Cortex of kidney (tissue), 1 donor: ENCODE results near the gene TGFA.

ENCODE experiments used
- DNase-seq: peaks from one replicate; lab custom pipeline; 2025; lab: John Stamatoyannopoulos, UW

Gene TGFA

DNA sequence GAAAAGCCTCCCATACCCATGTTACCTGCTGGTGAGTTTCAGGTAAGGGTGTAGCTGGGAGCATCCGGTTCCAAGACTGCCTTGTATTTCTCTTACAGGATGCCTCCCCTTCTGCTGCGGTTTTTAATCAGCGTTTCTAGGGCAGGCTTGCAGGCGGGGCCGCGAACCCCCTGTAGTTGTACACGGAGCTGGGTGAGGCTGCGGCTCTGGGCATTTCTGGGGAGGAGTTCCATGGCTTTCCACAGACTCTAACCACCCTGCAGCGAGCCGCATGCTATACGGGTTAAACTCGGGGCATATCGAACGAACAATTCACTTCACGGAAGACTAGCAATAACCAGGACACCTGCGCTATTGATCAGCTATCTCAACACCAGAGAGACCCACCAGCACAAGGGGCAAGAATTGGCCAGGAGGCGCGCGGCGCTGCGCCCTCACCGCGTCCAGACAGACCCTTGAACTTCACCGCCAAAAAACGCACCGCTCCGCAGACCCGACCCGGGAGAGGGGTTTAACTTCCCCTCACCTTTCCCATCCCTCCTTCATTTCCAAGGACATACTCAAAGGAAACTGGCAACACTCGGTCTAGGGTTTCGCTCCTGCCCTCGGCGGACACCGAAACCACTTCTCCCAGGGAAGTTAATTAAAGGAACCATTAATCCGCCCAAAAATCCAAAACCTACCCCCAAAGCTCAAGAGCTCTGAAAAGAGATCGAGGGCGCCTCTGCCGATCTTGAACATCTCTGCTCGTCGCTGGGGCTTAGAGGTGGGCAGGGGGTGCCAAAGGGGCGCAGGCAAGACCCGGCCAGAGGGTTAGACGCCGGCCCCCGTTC is 909 bp downstream of the TGFA start:
- DNase-seq: no peak

DNA sequence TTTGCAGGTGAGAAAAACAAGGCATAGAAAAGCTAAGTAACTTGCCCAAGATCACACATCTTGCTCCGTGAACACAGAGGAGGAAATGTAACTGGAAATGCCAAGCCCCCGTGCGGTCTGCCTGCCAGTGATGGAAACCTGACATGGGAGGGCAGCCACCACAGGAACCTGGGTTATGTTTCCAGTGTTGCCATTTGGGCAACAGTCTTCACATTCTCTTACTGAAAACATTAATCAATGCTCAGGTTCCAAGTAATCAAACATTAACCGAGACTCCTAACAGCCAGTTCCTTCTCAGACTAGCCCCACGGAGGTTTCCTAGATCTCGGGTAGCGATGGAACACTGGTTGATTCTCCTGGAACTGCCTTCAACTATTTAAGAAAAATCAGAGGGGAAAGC is 2.5 kb downstream of the TGFA start:
- no peak for DNase-seq

DNA sequence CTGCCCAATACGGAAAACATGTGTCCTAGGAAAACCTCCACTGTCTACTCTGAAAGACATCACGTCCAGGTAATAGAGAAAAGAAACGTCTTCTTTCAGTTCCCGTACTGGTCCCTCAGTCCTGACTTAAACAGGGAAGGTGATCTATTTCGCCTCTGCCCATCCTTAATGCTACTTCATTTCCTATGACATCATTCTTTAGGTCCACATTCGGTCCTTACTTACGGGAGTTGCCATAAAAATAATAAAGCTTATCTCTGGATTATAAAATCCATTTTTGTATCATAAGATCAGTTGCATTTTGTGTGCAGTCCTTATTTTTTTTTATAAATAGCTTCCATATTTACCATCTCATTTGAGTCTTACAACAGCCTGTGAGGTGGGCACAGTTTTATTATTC is 3.7 kb downstream of the TGFA start:
- no peak for DNase-seq

DNA sequence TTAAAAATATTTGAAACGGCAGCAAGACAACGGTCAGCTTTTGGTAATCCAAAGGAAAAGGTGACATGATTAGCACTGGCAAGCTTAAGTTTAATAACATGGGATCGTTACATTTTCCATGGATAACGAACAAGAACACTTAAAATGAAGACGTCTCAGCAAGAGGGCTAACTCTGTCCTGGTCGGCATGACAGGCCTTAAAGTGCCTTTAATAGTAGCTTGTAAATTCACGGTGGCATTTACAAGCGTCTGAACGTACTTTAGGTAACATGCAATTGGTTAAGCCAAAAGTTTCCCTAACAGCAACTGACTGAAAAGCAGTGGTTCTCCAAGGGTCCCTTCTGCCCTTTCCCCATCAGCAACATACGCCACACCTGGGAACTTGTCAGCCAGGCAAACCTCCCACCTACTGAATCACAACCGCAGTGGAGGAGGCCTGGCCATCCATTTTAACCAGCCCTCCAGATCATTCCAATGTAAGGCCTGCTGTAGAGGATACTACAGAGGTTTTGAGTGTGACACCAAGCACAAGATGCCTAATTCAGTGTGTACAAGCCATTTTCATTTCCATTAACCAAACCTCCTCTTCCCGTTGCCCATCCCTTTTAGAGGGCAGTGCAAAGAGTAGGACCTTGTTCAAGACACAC is 4.4 kb downstream of the TGFA start:
- no peak for DNase-seq

DNA sequence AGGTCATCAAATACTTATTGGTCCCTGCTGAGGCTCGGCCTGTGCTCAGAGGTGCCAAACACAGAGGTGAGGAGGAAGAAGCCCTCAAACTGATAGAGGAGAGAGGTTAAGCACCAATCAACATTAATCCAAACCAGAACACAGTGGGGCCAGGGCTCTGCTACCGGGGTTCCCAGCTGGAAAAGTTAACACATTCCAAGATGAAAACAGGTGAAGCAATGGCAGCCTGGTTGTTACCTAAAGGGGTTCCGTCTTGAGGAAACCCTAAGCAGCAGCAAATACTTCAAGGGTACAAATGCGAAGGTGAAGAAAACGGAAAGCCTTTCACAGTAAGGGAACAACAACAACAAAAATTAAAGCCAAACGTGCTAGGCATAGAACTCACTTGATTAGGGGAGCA is 5.4 kb downstream of the TGFA start:
- no peak for DNase-seq

DNA sequence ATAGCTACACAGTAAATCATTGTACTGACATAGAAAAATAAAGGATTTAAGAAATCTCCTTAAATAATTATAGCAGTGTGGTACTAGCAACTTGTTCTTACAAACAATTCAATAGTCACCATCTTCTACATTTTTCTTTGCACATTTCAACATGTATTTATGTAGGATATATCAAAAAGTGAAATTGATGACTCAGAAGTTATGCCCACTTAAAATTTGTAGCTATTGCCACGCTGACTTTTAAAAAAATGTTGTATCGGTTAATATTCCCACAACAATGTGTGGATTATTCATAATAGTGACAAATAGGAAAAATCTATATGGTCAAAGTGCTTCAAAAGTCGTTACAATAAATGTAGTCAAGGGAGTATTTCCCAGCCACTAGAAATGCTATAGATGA is 6.7 kb downstream of the TGFA start:
- no peak for DNase-seq

DNA sequence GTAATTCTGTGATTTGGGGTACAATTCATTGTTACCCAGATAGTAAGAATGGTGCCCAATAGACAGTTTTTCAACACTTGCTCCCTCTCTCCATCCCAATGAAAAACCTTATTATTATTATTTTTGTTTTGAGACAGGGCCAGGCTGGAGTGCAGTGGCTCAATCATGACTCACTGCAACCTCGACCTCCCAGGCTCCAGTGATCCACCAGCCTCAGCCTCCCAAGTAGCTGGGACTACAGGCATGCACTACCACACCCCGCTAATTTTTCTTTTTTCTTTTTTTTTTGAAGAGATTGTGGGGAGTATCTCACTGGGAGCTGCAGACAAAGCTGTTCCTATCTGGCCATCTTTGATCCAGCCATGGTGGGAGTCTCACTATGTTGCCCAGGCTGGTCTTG is 7.2 kb downstream of the TGFA start:
- DNase-seq: no peak

DNA sequence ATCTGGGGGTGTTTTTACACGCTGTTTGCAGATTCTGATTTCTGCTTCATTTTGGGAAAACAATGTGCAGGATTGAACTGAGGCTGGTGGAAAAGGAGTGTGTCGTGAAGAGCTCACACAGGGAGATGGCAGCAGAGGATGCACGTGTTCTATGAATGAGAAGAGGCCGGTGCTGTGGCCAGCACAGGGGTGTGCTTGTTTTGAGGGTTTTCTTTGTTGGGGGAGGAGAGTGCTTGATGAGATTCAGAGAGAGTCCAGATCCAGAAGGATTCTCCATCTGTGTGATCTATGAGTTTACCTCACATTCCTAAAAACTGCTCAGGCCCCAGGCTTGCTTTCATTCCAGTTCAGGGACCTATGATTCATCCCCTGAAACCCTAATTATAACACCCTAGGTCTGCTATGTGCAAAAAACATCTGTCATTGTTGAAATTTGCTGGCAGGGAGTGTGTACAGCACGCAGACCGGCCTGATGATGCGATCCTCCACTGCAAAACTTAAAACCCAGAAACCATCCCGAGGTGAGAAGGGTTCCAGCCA is 12.1 kb downstream of the TGFA start:
- DNase-seq: no peak

DNA sequence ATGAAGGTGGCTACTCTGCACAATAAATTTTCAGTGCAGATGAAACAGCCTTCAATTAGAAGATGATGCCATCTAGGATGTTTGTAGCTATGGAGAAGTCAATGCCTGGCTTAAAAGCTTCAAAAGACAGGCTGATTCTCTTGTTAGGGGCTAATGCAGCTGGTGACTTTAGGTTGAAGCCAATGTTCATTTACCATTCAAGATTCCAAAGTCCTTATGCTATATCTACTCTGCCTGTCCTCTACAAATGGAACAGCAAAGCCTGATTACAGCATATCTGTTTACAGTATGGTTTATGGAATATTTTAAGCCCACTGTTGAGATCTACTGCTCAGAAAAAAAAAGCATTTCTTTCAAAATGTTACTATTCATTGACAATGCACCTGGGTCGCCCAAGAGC is 15.8 kb downstream of the TGFA start:
- DNase-seq: no peak

DNA sequence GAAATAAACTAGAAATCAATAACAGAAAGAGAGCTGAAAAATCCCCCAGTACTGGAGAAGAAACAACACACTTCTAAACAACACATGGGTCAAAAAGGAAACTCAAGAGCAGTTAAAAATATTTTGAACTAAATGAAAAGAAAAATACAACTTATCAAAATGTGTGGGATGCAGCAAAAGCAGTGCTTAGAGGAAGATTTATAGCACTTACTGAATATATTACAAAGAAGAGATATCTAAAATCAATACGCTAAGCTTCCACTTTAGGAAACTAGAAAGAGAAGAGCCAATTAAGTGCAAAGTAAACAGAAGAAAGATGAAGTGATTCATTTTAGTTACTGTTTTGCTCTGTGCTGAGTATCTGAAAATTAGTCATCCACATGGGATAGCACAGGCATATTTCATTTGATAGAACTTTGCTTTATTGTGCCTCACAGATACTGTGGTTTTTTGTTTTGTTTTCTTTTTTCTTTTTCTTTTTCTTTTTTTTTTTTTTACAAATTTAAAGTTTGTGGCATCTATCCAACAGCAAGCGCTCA is 17.0 kb downstream of the TGFA start:
- no peak for DNase-seq

DNA sequence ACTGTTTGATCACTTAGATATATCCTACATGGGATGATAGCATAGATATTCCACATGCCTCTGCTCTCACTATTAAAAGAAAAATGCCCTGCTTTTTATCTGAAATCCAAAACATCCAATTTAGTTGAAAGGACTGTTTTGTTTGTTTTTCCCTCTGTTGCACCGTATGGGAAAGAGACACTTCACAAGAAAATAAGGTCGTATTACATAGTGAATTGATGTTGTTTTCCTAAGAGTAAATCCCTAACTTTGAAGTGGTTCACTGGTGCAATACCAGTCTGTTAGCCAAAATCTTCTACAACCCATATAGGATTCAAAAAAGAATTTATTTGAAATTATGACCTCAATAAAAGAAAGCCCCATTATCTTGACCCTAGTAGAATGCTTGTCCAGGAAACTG is 18.1 kb downstream of the TGFA start:
- no peak for DNase-seq

DNA sequence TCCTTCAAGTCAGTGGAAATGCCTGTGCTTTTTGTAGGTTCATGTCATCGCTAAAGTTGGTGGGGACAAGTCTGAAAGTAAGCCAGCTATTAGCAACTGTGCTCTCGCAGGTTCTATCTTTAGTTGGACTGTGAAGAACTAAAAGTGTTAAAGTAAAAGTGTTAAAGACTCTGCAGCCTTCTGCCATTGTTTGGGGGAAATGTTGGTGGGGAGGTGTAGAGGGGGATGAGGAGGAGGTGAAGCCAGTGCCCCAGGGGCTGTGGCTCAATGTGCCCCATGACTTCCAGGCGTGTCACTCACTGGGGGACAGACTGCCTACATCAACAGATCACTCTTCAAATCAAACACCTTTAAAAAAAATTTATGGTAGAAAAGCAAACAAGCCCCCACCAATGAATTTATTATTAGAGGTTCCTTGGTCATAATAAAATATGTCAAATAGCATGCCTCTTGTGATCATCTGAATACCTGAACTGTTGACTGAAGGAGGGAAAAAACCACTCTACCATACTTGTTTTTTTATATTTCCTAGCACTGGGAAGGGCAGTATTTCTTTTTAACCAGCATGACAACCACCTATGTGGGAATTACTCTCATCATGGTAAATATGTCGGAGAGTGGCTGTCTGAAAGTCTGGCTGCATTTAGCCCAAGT is 19.3 kb downstream of the TGFA start:
- DNase-seq: no peak

DNA sequence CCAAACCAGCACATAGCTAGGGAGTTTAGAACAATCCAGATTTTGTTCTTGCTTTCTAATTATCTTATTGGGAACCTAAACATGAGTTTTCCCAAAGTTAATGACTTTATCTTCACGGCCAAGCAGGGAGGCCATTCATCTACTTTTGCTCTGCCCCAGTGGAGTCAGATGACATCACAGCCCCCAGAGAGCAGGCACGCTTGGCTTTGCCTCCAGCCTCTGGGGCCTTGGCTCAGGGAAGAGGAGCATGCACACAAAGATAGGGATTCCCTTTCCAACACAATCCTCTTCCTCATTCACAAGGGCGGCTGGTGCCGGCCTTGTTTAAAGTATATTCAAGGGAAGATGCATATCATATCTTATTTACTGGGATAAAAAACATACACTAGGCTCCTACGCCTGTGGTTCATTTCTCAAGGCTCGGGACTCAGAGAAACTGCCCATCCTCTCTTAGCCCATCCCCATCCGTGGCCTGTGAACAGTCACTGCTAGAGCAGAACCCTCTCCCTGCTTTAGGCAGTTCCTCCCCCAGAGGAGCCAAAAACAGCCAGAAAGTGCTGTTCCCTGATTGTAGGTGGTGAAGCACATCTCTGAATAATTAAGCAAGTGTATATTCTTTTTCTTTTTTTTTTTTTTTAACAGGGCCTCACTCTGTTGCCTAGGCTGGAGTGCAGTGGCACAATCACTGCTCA is 21.2 kb downstream of the TGFA start:
- no peak for DNase-seq

DNA sequence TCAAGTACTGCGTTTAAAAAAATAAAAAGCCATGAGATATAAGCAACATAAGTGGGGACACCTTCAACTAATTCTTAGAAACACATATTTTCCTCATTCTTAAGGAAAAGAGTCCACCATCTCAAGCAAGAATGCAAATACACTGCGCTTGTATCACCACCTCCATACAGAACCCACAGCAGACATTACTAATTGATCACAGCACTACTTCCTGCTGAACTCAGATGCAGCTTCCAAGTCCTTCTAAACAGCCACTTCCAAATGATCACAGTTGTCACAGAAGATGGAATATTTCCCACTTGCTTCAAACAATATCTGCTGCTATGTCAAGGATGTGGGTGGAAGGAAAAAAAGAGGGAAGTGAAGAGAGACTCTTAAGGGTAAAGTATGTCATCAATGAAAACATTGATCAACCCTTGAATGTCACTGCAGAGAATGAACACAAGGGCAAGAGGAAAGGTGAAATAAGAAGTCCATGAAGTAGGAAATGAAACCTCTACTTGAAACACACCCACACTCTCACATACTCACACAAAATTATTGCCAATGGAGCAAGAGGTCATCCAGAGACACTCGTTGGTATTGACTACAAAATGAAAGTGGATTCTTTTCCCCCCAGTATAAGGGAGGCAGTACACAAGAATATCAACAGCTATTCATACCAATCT is 22.1 kb downstream of the TGFA start:
- DNase-seq: no peak

DNA sequence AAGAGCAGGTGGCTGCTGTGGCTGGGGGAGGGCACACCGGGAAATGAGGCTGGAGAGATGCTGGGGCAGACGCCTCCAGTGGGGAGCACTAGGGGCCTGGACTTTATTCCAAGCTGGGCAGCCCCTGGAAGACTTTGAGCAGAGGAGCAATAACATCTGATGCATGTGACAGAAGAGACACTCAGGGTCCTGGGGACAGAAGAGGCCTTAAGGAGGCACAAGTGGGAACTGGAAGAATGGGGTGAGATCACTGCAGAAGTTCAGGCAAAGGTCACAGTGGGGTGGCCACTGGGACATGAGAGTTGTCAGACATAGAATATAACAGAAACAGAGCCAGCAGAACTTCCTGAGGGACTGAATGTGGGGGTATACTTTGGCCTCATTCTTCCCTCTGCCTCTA is 24.0 kb downstream of the TGFA start:
- DNase-seq: no peak

DNA sequence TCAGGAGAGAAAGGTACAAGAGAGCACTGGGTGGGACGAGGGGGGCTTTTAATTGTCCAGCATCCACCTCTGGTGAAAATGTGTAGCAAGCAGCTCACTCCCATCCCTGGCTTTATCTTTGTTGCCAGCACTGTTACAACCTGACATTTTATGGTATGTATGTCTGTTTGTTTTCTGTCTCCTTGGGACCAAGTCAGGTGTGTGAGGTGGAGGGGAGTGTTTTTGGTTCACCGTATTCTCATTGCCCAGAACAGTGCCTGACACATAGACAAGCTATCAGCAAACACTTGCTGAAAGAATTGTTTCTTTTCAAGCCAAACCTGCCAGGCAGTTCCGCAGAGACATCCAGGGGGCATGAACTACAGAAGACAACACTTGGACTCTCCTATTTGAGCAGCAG is 24.7 kb downstream of the TGFA start:
- no peak for DNase-seq

DNA sequence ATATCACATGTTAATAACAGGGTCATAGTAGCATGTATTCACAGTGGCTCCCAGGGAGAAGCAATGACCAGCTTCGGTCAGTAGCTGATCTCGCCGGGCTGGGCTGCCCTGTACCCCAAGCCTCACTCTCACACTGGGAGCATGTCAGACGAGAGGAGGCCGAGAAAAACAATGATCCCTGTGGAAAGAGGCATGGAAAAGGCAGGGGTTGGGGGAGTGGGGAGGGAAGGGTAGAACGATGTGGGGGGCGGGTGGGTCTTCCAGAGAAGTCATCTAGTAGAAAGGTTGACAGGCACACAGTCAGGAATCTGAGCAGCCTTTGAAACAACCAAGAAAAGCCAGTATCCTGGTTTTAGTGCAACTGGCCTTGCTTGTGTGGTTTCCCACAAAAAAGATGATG is 25.4 kb downstream of the TGFA start:
- no peak for DNase-seq

DNA sequence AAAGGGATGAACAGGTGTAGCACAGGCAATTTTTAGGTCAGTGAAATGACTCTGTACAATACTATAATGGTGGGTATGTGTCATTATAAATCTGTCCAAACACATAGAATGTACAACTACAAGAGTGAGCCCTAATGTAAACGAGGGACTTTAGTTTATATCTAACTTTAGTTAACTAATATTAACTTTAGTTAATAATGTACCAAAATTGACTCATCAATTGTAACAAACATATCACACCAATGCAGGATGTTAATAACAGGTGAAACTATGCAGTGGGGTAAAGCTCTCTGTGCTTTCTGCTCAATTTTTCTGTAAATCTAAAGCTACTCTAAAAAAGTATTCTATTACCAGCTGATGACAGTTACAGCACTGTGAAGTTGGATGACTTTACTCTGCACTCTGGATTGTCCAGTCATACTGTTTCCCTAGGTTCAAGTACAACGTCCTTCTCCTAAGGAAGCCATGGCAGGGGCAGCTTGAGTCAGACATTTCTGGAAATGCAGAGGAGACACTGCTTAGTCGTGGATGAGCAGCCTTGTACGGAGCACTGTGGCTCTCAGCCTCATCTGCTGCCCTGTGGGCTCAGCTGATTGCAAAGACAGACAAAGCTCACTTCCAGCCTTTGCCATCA is 26.1 kb downstream of the TGFA start:
- DNase-seq: no peak

DNA sequence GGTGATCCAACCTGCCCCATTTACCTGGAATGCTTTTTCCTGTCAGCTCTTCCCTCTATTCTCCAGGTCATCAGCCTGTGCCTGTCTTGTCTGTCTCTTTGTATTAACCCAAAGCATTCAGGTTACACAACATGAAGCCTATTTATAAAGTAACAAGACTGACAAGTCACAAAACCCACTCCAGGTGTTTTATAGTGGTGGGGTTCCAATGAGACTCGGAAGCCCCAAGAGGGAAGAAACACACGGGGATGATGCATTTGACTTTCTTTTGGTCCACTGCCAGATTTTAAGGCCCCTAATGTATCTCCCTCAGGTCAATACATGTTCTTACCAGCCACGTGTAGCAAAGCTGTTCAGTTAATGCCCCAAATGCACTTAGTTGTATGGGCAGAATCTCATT is 27.5 kb downstream of the TGFA start:
- DNase-seq: no peak

DNA sequence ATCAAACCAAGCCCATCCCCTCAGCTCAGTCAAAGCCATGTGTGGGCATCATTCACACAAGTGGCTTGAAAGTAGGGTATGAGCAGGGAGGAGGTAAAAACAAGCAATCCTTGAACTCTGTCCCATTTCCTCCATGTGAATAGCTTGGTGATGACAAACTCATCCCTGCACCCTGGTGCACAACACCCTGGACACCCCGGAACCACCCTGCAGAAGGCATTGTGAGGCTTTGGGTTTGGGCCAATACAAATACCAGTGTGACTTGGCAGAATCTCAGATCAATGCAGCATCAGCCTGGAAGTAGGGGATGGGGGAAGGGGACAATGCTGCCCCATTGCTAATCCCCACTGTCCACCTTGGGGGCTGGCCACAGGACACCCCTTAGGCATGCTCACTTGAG is 28.6 kb downstream of the TGFA start:
- DNase-seq: no peak
